Measurements from ENCODE around the gene L3MBTL4. TPM values are rescaled to one million over a fixed set of nuclear protein-coding genes. Genes with fewer than 3 reads are reported as not detected.

L3MBTL4 gene
- total RNA-seq, 1 donor from 2014 or later = 0.34 TPM

- Mint-ChIP-seq H3K9me3 (no peaks in the 10 kb centered on the region), H3K27ac (no peak overlapping the region), H3K27me3 (ENCODE audit: insufficient read depth, low read depth) (peaks cover 3% of the 10 kb centered on the region), H3K4me1 (peaks cover 14% of the 10 kb centered on the region), H3K36me3 (no peaks in the 10 kb centered on the region), H3K4me3 (no peak overlapping the region)
- H3K79me2 ChIP-seq (ENCODE audit: low read depth) = no peaks in the 10 kb centered on the region
- H3K4me2 ChIP-seq = no peak overlapping the region
- no peaks in the 10 kb centered on the region for H3K27me3 ChIP-seq
- H3K9ac ChIP-seq = no peak overlapping the region
- no peaks in the 10 kb centered on the region for H4K20me1 ChIP-seq (ENCODE audit: low read depth)
- no peak for DNase-seq (ENCODE audit: low spot score)
- H3F3A ChIP-seq (ENCODE audit: low read depth) = no peaks in the 10 kb centered on the region
- no peak overlapping the region for H2AFZ ChIP-seq (replicated peaks)
- TF ChIP-seq EZH2 (IDR thresholded peaks at IDR 0.05) (no peak), EZH2phosphoT487 (IDR thresholded peaks at IDR 0.05) (no peak), CTCF (IDR thresholded peaks at IDR 0.05) (no peak)
- no peak overlapping the region for H3K4me3 ChIP-seq
- peaks cover 6% of the 10 kb centered on the region for H3K4me1 ChIP-seq
- no peak overlapping the region for H3K27ac ChIP-seq
- H3K36me3 ChIP-seq = no peaks in the 10 kb centered on the region
- no peaks in the 10 kb centered on the region for H3K9me3 ChIP-seq (ENCODE audit: low read depth)
These were observed 430.5 kb downstream of the L3MBTL4 start for GRCh38 chr18:5984245-5984644.

- H3K36me3 ChIP-seq = no peaks in the 10 kb centered on the region
- no peaks in the 10 kb centered on the region for H4K20me1 ChIP-seq (ENCODE audit: low read depth)
- no peaks in the 10 kb centered on the region for H3K9me3 ChIP-seq (ENCODE audit: low read depth)
- no peak overlapping the region for H3K4me3 Mint-ChIP-seq
- no peak overlapping the region for H3K4me3 ChIP-seq
- H3K27ac Mint-ChIP-seq = peak overlapping the region; percentile 57
- no peaks in the 10 kb centered on the region for H3K27me3 ChIP-seq
- no peak for DNase-seq (ENCODE audit: low spot score)
- H3K4me1 Mint-ChIP-seq = peaks cover 20% of the 10 kb centered on the region
- H3K79me2 ChIP-seq (ENCODE audit: low read depth) = no peaks in the 10 kb centered on the region
- H3K9ac ChIP-seq = no peak overlapping the region
- H2AFZ ChIP-seq (replicated peaks) = no peak overlapping the region
- peaks cover 5% of the 10 kb centered on the region for H3K27me3 Mint-ChIP-seq (ENCODE audit: insufficient read depth, low read depth)
- no peaks in the 10 kb centered on the region for H3K9me3 Mint-ChIP-seq
- no peaks in the 10 kb centered on the region for H3F3A ChIP-seq (ENCODE audit: low read depth)
- no peak overlapping the region for H3K4me2 ChIP-seq
- no peak overlapping the region for H3K27ac ChIP-seq
- H3K36me3 Mint-ChIP-seq = no peaks in the 10 kb centered on the region
- TF ChIP-seq EZH2phosphoT487 (IDR thresholded peaks at IDR 0.05) (no peak), CTCF (IDR thresholded peaks at IDR 0.05) (no peak), EZH2 (IDR thresholded peaks at IDR 0.05) (no peak)
- peaks cover 9% of the 10 kb centered on the region for H3K4me1 ChIP-seq
These were observed 431.2 kb downstream of the L3MBTL4 start for GRCh38 chr18:5983488-5983887.

- no peaks in the 10 kb centered on the region for H3K79me2 ChIP-seq (ENCODE audit: low read depth)
- peaks cover 9% of the 10 kb centered on the region for H3K4me1 ChIP-seq
- no peak overlapping the region for H2AFZ ChIP-seq (replicated peaks)
- Mint-ChIP-seq H3K4me3 (no peak overlapping the region), H3K27me3 (ENCODE audit: insufficient read depth, low read depth) (peaks cover 8% of the 10 kb centered on the region), H3K4me1 (peaks cover 27% of the 10 kb centered on the region), H3K9me3 (no peaks in the 10 kb centered on the region), H3K36me3 (no peaks in the 10 kb centered on the region), H3K27ac (no peak overlapping the region)
- no peak overlapping the region for H3K27ac ChIP-seq
- H3K4me2 ChIP-seq = no peak overlapping the region
- TF ChIP-seq EZH2phosphoT487 (IDR thresholded peaks at IDR 0.05) = no peak
- no peaks in the 10 kb centered on the region for H3F3A ChIP-seq (ENCODE audit: low read depth)
- H3K36me3 ChIP-seq = no peaks in the 10 kb centered on the region
- no peak overlapping the region for H3K9ac ChIP-seq
- no peaks in the 10 kb centered on the region for H3K27me3 ChIP-seq
- no peaks in the 10 kb centered on the region for H3K9me3 ChIP-seq (ENCODE audit: low read depth)
- DNase-seq (ENCODE audit: low spot score) = no peak
- H4K20me1 ChIP-seq (ENCODE audit: low read depth) = no peaks in the 10 kb centered on the region
- H3K4me3 ChIP-seq = no peak overlapping the region
These were observed 432.4 kb downstream of the L3MBTL4 start for GRCh38 chr18:5982332-5982731.

GRCh38 chr18:5980721-5981120 lies 434.0 kb downstream of the L3MBTL4 start:
- Mint-ChIP-seq H3K9me3 (no peaks in the 10 kb centered on the region), H3K27ac (no peak overlapping the region), H3K36me3 (no peaks in the 10 kb centered on the region), H3K4me3 (no peak overlapping the region), H3K4me1 (peaks cover 24% of the 10 kb centered on the region), H3K27me3 (ENCODE audit: insufficient read depth, low read depth) (peaks cover 11% of the 10 kb centered on the region)
- DNase-seq (ENCODE audit: low spot score) = no peak
- Histone ChIP-seq H3K4me2 (no peak overlapping the region), H3K4me3 (no peak overlapping the region), H3K36me3 (no peaks in the 10 kb centered on the region), H4K20me1 (ENCODE audit: low read depth) (no peaks in the 10 kb centered on the region), H3K9me3 (ENCODE audit: low read depth) (no peaks in the 10 kb centered on the region), H3K4me1 (peaks cover 9% of the 10 kb centered on the region), H3K79me2 (ENCODE audit: low read depth) (no peaks in the 10 kb centered on the region), H3K9ac (no peak overlapping the region), H3K27ac (no peak overlapping the region), H2AFZ (replicated peaks) (no peak overlapping the region), H3K27me3 (no peaks in the 10 kb centered on the region), H3F3A (ENCODE audit: low read depth) (no peaks in the 10 kb centered on the region)
- TF ChIP-seq EZH2phosphoT487 (IDR thresholded peaks at IDR 0.05) = no peak
- TF ChIP-seq EZH2 (IDR thresholded peaks at IDR 0.05) = no peak
- no peak for TF ChIP-seq CTCF (IDR thresholded peaks at IDR 0.05)

Data from neural progenitor cell (in vitro differentiated cells).